SK-N-MC (cell line): ENCODE data around the gene SLC24A4.

Source experiments
- DNase-seq: peaks from one replicate; pipeline ENCODE4 v3.0.0-alpha.2; 2011; ENCODE audit warnings: low read depth, low spot score
- H3K27ac ChIP-seq: fragments of 200-600 bp; sonication (generic); 2 replicates; pipeline ENCODE4 v1.5.1; 2016; ENCODE audit warnings: mixed run types
- H3K36me3 ChIP-seq: fragments of 200-600 bp; sonication (generic); 2 replicates; pipeline ENCODE4 v1.6.1; 2017; ENCODE audit warnings: antibody characterized with exemption, low read length, mixed read lengths; ENCODE audit not compliant: insufficient read depth
- H3K4me3 ChIP-seq: fragments of 200-600 bp; sonication (generic); 2 replicates; pipeline ENCODE4 v1.5.1; 2016
- H3K9ac ChIP-seq: fragments of 200-600 bp; sonication (generic); 2 replicates; pipeline ENCODE4 v1.8.0; 2017; ENCODE audit warnings: mixed run types, mixed read lengths; ENCODE audit not compliant: insufficient read length
- H3K9me3 ChIP-seq: fragments of 200-600 bp; sonication (generic); 2 replicates; pipeline ENCODE4 v1.6.1; 2017; ENCODE audit warnings: low read depth, mild to moderate bottlenecking, antibody characterized with exemption, low read length, moderate library complexity, mixed read lengths
- EZH2 ChIP-seq: fragments of 200-600 bp; sonication (generic); IDR thresholded peaks from one replicate; pipeline ENCODE4 v1.6.1; 2017; ENCODE audit warnings: antibody characterized with exemption
- FOXP2 ChIP-seq: optimal IDR thresholded peaks from 2 replicates; pipeline ENCODE3; 2011; ENCODE audit warnings: mild to moderate bottlenecking, moderate library complexity; ENCODE audit not compliant: insufficient read depth; ENCODE audit errors: extremely low read length, control extremely low read depth
- POLR2AphosphoS5 ChIP-seq: IDR thresholded peaks from 2 replicates; pipeline ENCODE4 v1.6.1; 2012; ENCODE audit warnings: mild to moderate bottlenecking, low read depth, low read length, borderline replicate concordance

SLC24A4 gene

DNA sequence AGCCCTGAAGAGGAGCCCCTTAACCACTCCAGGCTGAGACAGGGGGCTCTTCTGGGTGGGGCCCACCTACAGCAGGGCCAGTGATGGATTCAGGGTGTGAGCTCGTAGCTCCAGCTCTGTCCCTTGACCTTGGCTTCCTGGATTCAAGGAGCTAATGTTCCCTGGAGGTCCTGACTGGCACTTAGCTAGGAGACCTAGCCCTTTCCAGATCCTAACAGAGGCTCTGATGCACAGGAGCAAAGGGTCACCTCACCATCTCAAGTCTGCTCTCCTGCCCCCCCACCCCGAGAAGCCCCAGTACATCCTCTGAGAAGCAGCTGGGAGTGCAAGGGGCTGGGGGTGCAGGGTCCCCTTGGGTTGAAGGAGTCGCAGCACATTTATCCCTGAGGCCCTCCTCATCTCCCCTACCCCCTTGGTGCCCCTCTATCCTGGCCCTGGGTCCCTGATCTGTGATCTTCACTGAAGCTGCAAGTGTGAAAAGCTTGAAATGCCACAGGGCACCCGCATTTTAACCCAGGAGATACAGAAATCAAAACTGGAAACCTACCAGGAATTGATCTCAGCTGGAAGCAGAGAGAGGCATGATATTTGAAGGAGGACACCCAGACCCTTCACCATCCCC, 193.5 kb downstream of the SLC24A4 start:
- Histone ChIP-seq H3K9ac (no peak overlapping the region), H3K27ac (no peak overlapping the region), H3K36me3 (no peaks in the 10 kb centered on the region), H3K9me3 (no peaks in the 10 kb centered on the region), H3K4me3 (no peak overlapping the region)
- no peak for DNase-seq
- TF ChIP-seq POLR2AphosphoS5 (no peak), FOXP2 (no peak), EZH2 (no peak)

DNA sequence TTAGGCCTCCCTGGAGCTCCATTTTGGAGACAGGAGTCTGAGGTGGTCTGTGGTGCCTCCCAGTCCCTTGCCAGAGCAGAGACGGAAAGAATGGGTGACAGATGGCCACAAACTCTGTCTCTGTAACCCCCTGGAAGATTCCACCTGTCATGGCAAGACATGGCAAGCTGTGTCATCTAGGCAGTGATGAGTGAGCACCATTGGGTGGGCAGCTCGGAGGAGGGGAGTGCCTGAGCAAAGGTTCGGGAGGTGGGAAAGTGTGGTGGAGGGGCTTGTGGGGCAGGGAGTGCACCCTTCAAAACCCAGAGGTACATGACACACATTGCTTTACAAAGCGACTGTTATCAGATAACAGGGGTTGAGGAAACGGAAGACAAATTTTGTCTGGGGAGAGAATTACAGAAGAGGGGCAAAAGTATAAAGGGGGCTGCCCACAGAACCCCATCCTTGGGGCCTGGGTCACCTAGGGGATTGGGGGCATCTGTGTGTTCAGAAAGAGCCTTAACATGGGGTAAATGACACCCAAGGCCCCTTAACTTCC, 194.1 kb downstream of the SLC24A4 start:
- no peaks in the 10 kb centered on the region for H3K36me3 ChIP-seq
- TF ChIP-seq FOXP2 (no peak), POLR2AphosphoS5 (no peak), EZH2 (no peak)
- DNase-seq: no peak
- no peak overlapping the region for H3K4me3 ChIP-seq
- no peak overlapping the region for H3K9ac ChIP-seq
- H3K27ac ChIP-seq: no peak overlapping the region
- H3K9me3 ChIP-seq: no peaks in the 10 kb centered on the region

DNA sequence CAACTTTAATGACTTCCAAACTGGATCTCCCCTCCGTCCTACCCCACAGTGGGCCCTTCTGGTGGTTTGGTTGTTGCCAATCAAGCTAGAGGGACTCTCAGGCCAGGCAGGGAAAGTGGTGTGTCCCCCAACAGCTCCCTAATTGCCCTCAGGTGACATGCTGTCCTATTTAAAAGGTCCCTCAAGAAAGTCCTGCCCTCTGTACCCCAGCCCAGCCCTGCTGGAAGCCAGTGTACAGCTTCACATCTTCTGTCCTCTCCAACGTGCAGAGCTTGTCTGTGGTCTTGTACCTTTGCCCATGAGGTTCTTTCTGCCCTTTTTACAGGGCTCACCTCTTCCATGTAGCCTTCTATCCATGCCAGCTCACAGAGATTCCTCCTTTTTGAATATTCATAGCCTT, 194.8 kb downstream of the SLC24A4 start:
- TF ChIP-seq FOXP2: no peak
- no peak for TF ChIP-seq POLR2AphosphoS5
- Histone ChIP-seq H3K27ac (no peak overlapping the region), H3K36me3 (no peaks in the 10 kb centered on the region), H3K9me3 (no peaks in the 10 kb centered on the region), H3K9ac (no peak overlapping the region), H3K4me3 (no peak overlapping the region)
- DNase-seq: no peak

DNA sequence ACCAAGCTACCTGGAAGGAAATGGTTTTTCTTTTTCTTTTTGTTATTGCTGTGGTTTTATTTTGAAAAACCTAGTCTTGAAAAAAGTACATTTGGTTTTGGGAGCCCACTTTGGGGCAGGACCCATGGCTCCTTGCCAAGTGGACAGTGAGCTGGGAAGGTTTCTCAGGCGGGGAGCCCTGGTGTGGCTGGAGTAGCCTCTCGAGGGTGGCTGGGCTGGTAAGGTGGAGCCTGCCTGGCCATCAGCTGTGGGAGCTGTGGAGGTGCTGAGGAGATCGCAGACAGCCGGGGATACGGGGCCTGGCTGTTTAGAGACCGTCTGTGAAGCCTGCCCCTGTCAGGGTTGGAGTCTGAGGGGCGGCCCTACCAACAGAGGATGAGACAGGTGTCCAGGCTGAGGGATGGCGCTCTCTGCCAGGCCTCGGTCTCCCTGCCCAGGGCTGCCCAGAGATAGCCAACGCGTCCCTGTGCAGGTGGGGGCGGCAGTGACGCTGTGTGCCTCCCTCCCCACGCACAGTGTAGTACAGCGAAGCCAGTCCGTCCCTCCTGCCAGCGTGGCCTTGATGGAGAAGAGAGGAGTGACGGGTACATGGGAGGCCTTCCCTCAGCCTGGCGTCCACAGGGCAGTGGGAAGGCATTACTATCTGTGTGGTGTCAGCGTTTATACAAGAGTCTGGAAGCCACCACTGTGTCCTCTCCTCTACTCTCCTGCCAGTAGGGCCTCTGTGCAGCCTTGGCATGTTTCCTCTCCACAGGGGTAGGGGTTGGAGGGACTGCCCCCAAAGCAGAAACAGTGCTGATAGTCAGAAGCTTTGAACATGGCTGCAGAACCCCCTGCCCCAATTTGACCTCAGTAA, 196.5 kb downstream of the SLC24A4 start:
- TF ChIP-seq POLR2AphosphoS5 (no peak), EZH2 (no peak), FOXP2 (no peak)
- Histone ChIP-seq H3K36me3 (no peaks in the 10 kb centered on the region), H3K4me3 (no peak overlapping the region), H3K9me3 (no peaks in the 10 kb centered on the region), H3K27ac (no peak overlapping the region), H3K9ac (no peak overlapping the region)
- no peak for DNase-seq

DNA sequence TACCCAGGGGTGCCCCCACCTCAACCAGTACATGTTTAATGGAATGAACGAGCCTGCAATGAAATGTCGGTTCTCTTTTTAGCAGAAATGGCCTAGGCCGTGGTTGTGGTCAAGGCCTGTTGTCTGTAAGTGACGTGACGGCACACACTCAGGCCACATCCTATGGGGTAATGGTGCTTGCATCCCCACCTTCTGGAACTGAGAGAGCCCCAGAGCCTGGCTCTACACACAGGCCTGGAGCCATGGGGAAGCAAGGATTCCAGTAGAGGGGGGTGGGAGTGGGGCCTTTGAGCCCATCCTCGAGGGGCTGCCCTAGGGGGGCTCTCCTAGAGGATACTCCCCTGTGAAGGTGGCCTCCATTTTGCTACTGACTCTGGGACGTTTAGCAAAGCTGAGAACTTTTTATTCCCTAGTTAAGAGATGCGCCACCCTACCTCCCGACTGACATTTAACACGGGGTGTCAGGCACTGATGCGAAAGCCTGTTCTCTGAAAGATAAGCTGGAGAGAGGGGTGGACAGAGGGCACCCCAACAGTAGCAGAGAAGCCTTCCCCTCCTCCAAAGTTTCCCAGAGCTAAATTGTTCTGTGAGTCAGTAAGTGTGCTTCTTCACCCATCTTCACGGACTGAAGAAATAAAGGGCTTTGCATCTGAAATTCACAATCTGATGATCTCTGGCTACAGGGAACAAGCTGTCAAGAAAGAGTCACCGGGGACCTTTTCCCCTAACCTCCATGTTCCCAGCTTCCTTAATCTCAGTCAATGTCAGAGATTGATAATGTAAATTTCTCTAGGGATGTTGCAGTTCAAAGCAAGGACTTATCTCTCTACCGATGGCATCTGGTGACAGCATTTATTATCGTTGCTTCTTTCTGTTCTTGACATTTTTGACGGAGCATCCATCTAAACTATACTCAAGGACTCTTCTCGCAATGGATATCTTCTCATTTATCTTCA, 197.4 kb downstream of the SLC24A4 start:
- H3K9ac ChIP-seq: no peak overlapping the region
- TF ChIP-seq FOXP2: no peak
- TF ChIP-seq POLR2AphosphoS5: no peak
- DNase-seq: no peak
- no peak overlapping the region for H3K27ac ChIP-seq
- H3K36me3 ChIP-seq: no peaks in the 10 kb centered on the region
- H3K9me3 ChIP-seq: no peaks in the 10 kb centered on the region
- no peak overlapping the region for H3K4me3 ChIP-seq

DNA sequence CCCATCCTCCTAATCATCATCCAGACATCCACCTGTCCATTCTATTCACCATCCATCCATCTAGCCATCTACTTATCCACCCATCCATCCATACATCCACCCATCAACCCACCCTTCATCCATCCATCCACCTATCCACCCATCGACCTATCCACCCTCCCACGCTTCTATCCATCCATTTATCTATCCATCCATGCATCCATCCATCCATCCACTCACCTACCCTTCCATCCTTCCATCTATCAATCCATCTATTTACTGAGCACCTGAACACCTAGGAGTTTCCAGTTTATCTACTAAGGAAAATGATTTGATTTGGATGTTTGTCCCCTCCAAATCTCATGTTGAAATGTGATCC, 198.1 kb downstream of the SLC24A4 start:
- no peak for DNase-seq
- H3K36me3 ChIP-seq: no peaks in the 10 kb centered on the region
- no peak for TF ChIP-seq EZH2
- no peak for TF ChIP-seq FOXP2
- TF ChIP-seq POLR2AphosphoS5: no peak

DNA sequence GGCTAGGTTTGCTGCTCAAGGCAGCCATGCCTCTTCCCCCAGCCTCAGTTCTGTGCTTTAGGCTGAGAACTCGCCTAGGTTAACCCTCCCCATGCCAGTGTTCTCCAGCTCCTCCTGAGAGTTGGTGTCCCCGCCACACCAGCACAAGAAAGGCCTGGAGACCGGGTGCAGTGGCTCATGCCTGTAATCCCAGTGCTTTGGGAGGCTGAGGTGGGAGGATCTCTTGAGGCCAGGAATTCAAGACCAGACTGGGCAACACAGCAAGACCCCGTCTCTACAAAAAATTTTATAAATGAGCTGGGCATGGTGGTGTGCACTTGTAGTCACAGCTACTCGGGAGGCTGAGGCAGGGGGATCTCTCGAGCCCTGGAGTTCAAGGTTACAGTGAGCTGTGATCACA, 200.8 kb downstream of the SLC24A4 start:
- H3K27ac ChIP-seq: no peak overlapping the region
- no peaks in the 10 kb centered on the region for H3K9me3 ChIP-seq
- H3K9ac ChIP-seq: no peak overlapping the region
- no peak for DNase-seq
- H3K4me3 ChIP-seq: no peak overlapping the region
- H3K36me3 ChIP-seq: no peaks in the 10 kb centered on the region
- no peak for TF ChIP-seq FOXP2
- no peak for TF ChIP-seq EZH2
- TF ChIP-seq POLR2AphosphoS5: no peak

More for the DNA sequence above, 198.1 kb downstream of the SLC24A4 start:
- no peak overlapping the region for H3K9ac ChIP-seq
- no peaks in the 10 kb centered on the region for H3K9me3 ChIP-seq
- no peak overlapping the region for H3K4me3 ChIP-seq
- H3K27ac ChIP-seq: no peak overlapping the region

DNA sequence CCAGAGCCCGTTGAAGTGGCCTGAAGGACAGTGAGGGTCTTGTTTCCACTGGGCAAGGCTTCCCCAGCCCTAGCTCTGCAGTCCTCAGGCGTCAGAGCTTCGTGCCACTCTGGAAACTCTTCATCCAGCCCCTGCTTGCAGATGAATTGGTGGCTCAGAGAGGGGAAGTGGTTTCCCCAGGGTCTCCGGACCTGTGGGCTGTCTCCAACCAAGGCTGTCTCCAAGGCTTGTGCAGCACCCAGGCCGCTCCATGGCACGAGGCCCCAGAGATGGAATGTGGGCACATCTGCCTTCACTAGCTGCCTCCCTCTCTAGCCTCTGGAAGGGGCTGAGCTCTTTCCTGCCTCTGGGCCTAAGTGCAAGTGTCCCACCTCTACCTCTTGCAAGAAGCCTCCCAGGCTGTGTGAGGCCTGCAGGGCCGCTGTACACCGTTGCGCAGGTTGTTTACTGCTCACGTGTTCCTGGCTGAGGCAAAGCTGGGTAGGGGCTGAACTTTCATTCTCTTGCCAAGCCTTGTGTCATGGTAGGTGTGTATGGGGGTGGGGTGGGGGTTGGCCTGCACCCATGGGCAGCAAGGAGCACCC, 201.7 kb downstream of the SLC24A4 start:
- no peaks in the 10 kb centered on the region for H3K36me3 ChIP-seq
- DNase-seq: no peak
- H3K9me3 ChIP-seq: no peaks in the 10 kb centered on the region
- no peak overlapping the region for H3K27ac ChIP-seq
- no peak overlapping the region for H3K9ac ChIP-seq
- H3K4me3 ChIP-seq: no peak overlapping the region
- no peak for TF ChIP-seq POLR2AphosphoS5
- no peak for TF ChIP-seq FOXP2
- no peak for TF ChIP-seq EZH2
